Trophoblast cell (in vitro differentiated cells and primary cell): ENCODE results near the gene TOPORS. TPM values are rescaled to one million over a fixed set of nuclear protein-coding genes. Genes with fewer than 3 reads are reported as not detected.
"Not testable (repeated sequence)": the region's sequence is repeated elsewhere in the genome, so short reads cannot be mapped to it uniquely, and the experiment has no call there.

Source experiments
- DNase-seq, 2 donors: peaks; one replicate each; pipeline ENCODE4 v3.0.0-alpha.2; 2016
- H2AFZ ChIP-seq: 2 replicates; pipeline ENCODE4 v1.6.1; 2013; ENCODE audit warnings: low read length, moderate library complexity, mild to moderate bottlenecking; ENCODE audit not compliant: insufficient read depth, poor library complexity
- H2AK5ac ChIP-seq: 2 replicates; pipeline ENCODE4 v1.6.1; 2013; ENCODE audit warnings: mild to moderate bottlenecking, low read length
- H2BK120ac ChIP-seq: 2 replicates; pipeline ENCODE4 v1.6.1; 2013; ENCODE audit warnings: low read length, mild to moderate bottlenecking, moderate library complexity; ENCODE audit not compliant: insufficient read depth, poor library complexity
- H2BK12ac ChIP-seq: 2 replicates; pipeline ENCODE4 v1.6.1; 2013; ENCODE audit warnings: mild to moderate bottlenecking, low read length, moderate library complexity
- H2BK5ac ChIP-seq: 2 replicates; pipeline ENCODE4 v1.6.1; 2013; ENCODE audit warnings: low read length, low read depth, moderate library complexity, mild to moderate bottlenecking; ENCODE audit not compliant: poor library complexity
- H3K14ac ChIP-seq: 2 replicates; pipeline ENCODE4 v1.6.1; 2013; ENCODE audit warnings: mild to moderate bottlenecking, low read length
- H3K18ac ChIP-seq: 2 replicates; pipeline ENCODE4 v1.6.1; 2013; ENCODE audit warnings: mild to moderate bottlenecking, low read length
- H3K23ac ChIP-seq: 2 replicates; pipeline ENCODE4 v1.6.1; 2013; ENCODE audit warnings: low read length
- H3K27ac ChIP-seq: 2 replicates; pipeline ENCODE4 v1.5.1; 2013; ENCODE audit warnings: low read depth, mild to moderate bottlenecking, inconsistent platforms, low read length, moderate library complexity
- H3K27me3 ChIP-seq: 2 replicates; pipeline ENCODE4 v1.6.1; 2013; ENCODE audit warnings: inconsistent platforms, mild to moderate bottlenecking, low read length, moderate library complexity; ENCODE audit not compliant: insufficient read depth
- H3K36me3 ChIP-seq, 2 experiments: 1 replicate in 1 of 2; 2 replicates in 1 of 2; pipeline ENCODE4 v1.6.1; 2013; ENCODE audit warnings: low read length in 2 of 2, mild to moderate bottlenecking in 2 of 2, moderate library complexity in 1 of 2; ENCODE audit not compliant: insufficient read depth in 2 of 2, control insufficient read depth in 1 of 2
- H3K4ac ChIP-seq: 2 replicates; pipeline ENCODE4 v1.6.1; 2013; ENCODE audit warnings: low read depth, mild to moderate bottlenecking, low read length, moderate library complexity
- H3K4me1 ChIP-seq, 2 experiments: 1 replicate in 1 of 2; 2 replicates in 1 of 2; pipeline ENCODE4 v1.6.1; 2013; ENCODE audit warnings: low read length in 2 of 2, mild to moderate bottlenecking in 2 of 2, moderate library complexity in 1 of 2; ENCODE audit not compliant: insufficient read depth in 2 of 2, control insufficient read depth in 1 of 2
- H3K4me2 ChIP-seq: 2 replicates; pipeline ENCODE4 v1.6.1; 2013; ENCODE audit warnings: inconsistent platforms, mild to moderate bottlenecking, low read length, moderate library complexity
- H3K4me3 ChIP-seq: 2 replicates; pipeline ENCODE4 v1.5.1; 2013; ENCODE audit warnings: mild to moderate bottlenecking, low read depth, low read length, inconsistent platforms
- H3K79me1 ChIP-seq: one replicate; pipeline ENCODE4 v1.6.1; 2013; ENCODE audit warnings: low read length
- H3K79me2 ChIP-seq: 2 replicates; pipeline ENCODE4 v1.6.1; 2013; ENCODE audit warnings: low read length, mild to moderate bottlenecking; ENCODE audit not compliant: control insufficient read depth, insufficient read depth, poor library complexity
- H3K9ac ChIP-seq: 2 replicates; pipeline ENCODE4 v1.6.1; 2013; ENCODE audit warnings: mild to moderate bottlenecking, low read length
- H3K9me3 ChIP-seq: 2 replicates; pipeline ENCODE4 v1.6.1; 2013; ENCODE audit warnings: low read depth, mild to moderate bottlenecking, control low read depth, inconsistent platforms, low read length; ENCODE audit not compliant: insufficient read depth
- H4K12ac ChIP-seq: 2 replicates; pipeline ENCODE4 v1.6.1; 2013; ENCODE audit warnings: low read depth, mild to moderate bottlenecking, low read length, moderate library complexity
- H4K8ac ChIP-seq: 2 replicates; pipeline ENCODE4 v1.6.1; 2013; ENCODE audit warnings: low read depth, mild to moderate bottlenecking, low read length, moderate library complexity
- H4K91ac ChIP-seq: one replicate; pipeline ENCODE4 v1.6.1; 2013; ENCODE audit warnings: low read depth, mild to moderate bottlenecking, low read length, moderate library complexity
- whole genome bisulfite sequencing: extraction: QIAGEN DNeasy Blood & Tissue Kit; methylation state at CpG from one replicate; pipeline ENCODE4 v1.1.7; 2013; ENCODE audit warnings: missing lambda C conversion rate; ENCODE audit not compliant: insufficient read length, insufficient coverage; ENCODE audit errors: extremely low coverage; 5-methylcytosine and 5-hydroxymethylcytosine counted together
- polyA plus RNA-seq: library from polyadenylated mRNA; stranded (reverse); fragments of 200-250 nt; gene quantifications from 2 replicates; pipeline ENCODE4 v1.2.3, GENCODE V29; 2013

TOPORS gene
- 16.6 and 16.8 TPM in 2 replicates for polyA plus RNA-seq

- peaks cover 2 to 6% of the 10 kb centered on the region in 2 experiments for H3K36me3 ChIP-seq
- H3K9ac ChIP-seq, result peak within 1 kb of the TSS; percentile 92
- H3K79me2 ChIP-seq, result peaks cover 13% of the 10 kb centered on the region
- H3K23ac ChIP-seq, result no peak within 1 kb of the TSS
- peak within 1 kb of the TSS; percentile 85 for H3K27ac ChIP-seq
- H3K14ac ChIP-seq, result peak within 1 kb of the TSS; percentile 91
- H3K27me3 ChIP-seq, result no peaks in the 10 kb centered on the region
- H2BK12ac ChIP-seq, result no peak within 1 kb of the TSS
- peak within 1 kb of the TSS; percentile 27 for H2AK5ac ChIP-seq
- H4K12ac ChIP-seq, result peak within 1 kb of the TSS; percentile 55
- H3K4ac ChIP-seq, result peak within 1 kb of the TSS; percentile 76
- H3K9me3 ChIP-seq, result no peaks in the 10 kb centered on the region
- peak within 1 kb of the TSS; percentile 92 for H2AFZ ChIP-seq
- H3K79me1 ChIP-seq, result peaks cover 16% of the 10 kb centered on the region
- DNase-seq, result peak; percentile 93 to 95
- peak within 1 kb of the TSS; percentile 83 for H3K4me3 ChIP-seq
- H3K4me2 ChIP-seq, result peak within 1 kb of the TSS; percentile 99
- H3K18ac ChIP-seq, result peak within 1 kb of the TSS; percentile 97
- no peaks in the 10 kb centered on the region for H3K4me1 ChIP-seq
- H2BK5ac ChIP-seq, result peak within 1 kb of the TSS; percentile 97
- H4K91ac ChIP-seq, result peak within 1 kb of the TSS; percentile 74
- no CpG with 5 or more reads among the region's 46 CpGs for WGBS
- no peak within 1 kb of the TSS for H2BK120ac ChIP-seq
- H4K8ac ChIP-seq, result peak within 1 kb of the TSS; percentile 98
Observed at GRCh38 chr9:32552172-32552872, at the start of gene TOPORS, which contains the start of gene SMIM27. Gene TOPORS, minus strand, starts transcription at chr9:32552586. Its CDS starts 150 bp downstream, at chr9:32552436. Gene SMIM27, plus strand, starts transcription at chr9:32552327. Its CDS starts 108 bp downstream, at chr9:32552435.

GRCh38 chr9:32599021-32599420, 46.6 kb upstream of the TOPORS start:
- not testable (repeated sequence) for H3K4me1 ChIP-seq, H3K27me3 ChIP-seq, H2BK5ac ChIP-seq, H3K4me3 ChIP-seq, H3K79me2 ChIP-seq, H3K4me2 ChIP-seq, H4K12ac ChIP-seq, H2AK5ac ChIP-seq, H2BK12ac ChIP-seq, H3K9ac ChIP-seq, H3K23ac ChIP-seq, H4K8ac ChIP-seq, H2AFZ ChIP-seq, DNase-seq, H3K4ac ChIP-seq, H3K79me1 ChIP-seq, H3K18ac ChIP-seq, H4K91ac ChIP-seq, H2BK120ac ChIP-seq, H3K27ac ChIP-seq, H3K9me3 ChIP-seq, H3K14ac ChIP-seq, H3K36me3 ChIP-seq
- no CpG with 5 or more reads among the region's 3 CpGs for WGBS

- Histone ChIP-seq H2AFZ (no peak overlapping the region), H3K4me3 (no peak overlapping the region), H3K4ac (no peak overlapping the region), H3K27ac (no peak overlapping the region), H4K8ac (no peak overlapping the region), H4K91ac (no peak overlapping the region), H3K4me1 (no peaks in the 10 kb centered on the region), H2BK12ac (no peak overlapping the region), H3K9me3 (no peaks in the 10 kb centered on the region), H3K9ac (no peak overlapping the region), H3K14ac (no peak overlapping the region), H3K23ac (no peak overlapping the region), H3K36me3 (no peaks in the 10 kb centered on the region), H2BK120ac (no peak overlapping the region), H3K79me1 (no peaks in the 10 kb centered on the region), H3K4me2 (no peak overlapping the region), H3K79me2 (no peaks in the 10 kb centered on the region), H3K18ac (no peak overlapping the region), H2BK5ac (no peak overlapping the region), H2AK5ac (no peak overlapping the region), H3K27me3 (no peaks in the 10 kb centered on the region), H4K12ac (no peak overlapping the region)
- no peak for DNase-seq
Observed at GRCh38 chr9:32596936-32597335, 44.5 kb upstream of the TOPORS start.

GRCh38 chr9:32596096-32596865, 43.9 kb upstream of the TOPORS start:
- Histone ChIP-seq H3K4ac (no peak overlapping the region), H2AK5ac (no peak overlapping the region), H4K12ac (no peak overlapping the region), H3K9ac (no peak overlapping the region), H2BK120ac (no peak overlapping the region), H3K4me2 (no peak overlapping the region), H3K14ac (no peak overlapping the region), H2BK5ac (no peak overlapping the region), H3K79me1 (no peaks in the 10 kb centered on the region), H3K27ac (no peak overlapping the region), H2BK12ac (no peak overlapping the region), H3K18ac (no peak overlapping the region), H3K79me2 (no peaks in the 10 kb centered on the region), H3K4me1 (no peaks in the 10 kb centered on the region), H3K4me3 (no peak overlapping the region), H3K9me3 (no peaks in the 10 kb centered on the region), H2AFZ (no peak overlapping the region), H3K36me3 (no peaks in the 10 kb centered on the region), H3K27me3 (no peaks in the 10 kb centered on the region), H4K91ac (no peak overlapping the region), H4K8ac (no peak overlapping the region), H3K23ac (no peak overlapping the region)
- DNase-seq, result no peak
- WGBS, result no CpG with 5 or more reads among the region's 4 CpGs
